H9 (cell line): ENCODE results near the gene STS. TPM values are rescaled to one million over a fixed set of nuclear protein-coding genes. Genes with fewer than 3 reads are reported as not detected.
A peak's percentile ranks its signal among the peaks of the same experiment; 100 is the strongest.

Experiments
- DNase-seq: peaks from one replicate; pipeline ENCODE4 v3.0.0-alpha.2; 2017
- H2AFZ ChIP-seq: one replicate; pipeline ENCODE4 v1.6.1; 2013; ENCODE audit warnings: mild to moderate bottlenecking, low read length, control low read depth, moderate library complexity
- H2AK5ac ChIP-seq: 2 replicates; pipeline ENCODE4 v1.6.1; 2013; ENCODE audit warnings: low read length, control low read depth, mixed read lengths; ENCODE audit not compliant: insufficient read length
- H2BK120ac ChIP-seq: one replicate; pipeline ENCODE4 v1.6.1; 2013; ENCODE audit warnings: low read depth, mild to moderate bottlenecking, low read length, control low read depth, inconsistent platforms; ENCODE audit not compliant: poor library complexity, severe bottlenecking
- H2BK12ac ChIP-seq: 2 replicates; pipeline ENCODE4 v1.6.1; 2013; ENCODE audit warnings: low read length, control low read depth, mixed read lengths, low read depth; ENCODE audit not compliant: insufficient read length
- H2BK15ac ChIP-seq: 2 replicates; pipeline ENCODE4 v1.6.1; 2013; ENCODE audit warnings: low read depth, low read length, control low read depth
- H2BK20ac ChIP-seq: one replicate; pipeline ENCODE4 v1.6.1; 2013; ENCODE audit warnings: low read depth, mild to moderate bottlenecking, low read length, control low read depth, inconsistent platforms; ENCODE audit not compliant: poor library complexity, severe bottlenecking
- H2BK5ac ChIP-seq: 2 replicates; pipeline ENCODE4 v1.6.1; 2013; ENCODE audit warnings: low read length, control low read depth, mixed read lengths; ENCODE audit not compliant: insufficient read length
- H3K14ac ChIP-seq: 2 replicates; pipeline ENCODE4 v1.6.1; 2013; ENCODE audit warnings: low read length, control low read depth; ENCODE audit not compliant: insufficient read depth
- H3K18ac ChIP-seq: 2 replicates; pipeline ENCODE4 v1.6.1; 2013; ENCODE audit warnings: low read depth, mild to moderate bottlenecking, mixed read lengths, low read length, control low read depth; ENCODE audit not compliant: insufficient read length
- H3K23ac ChIP-seq: 2 replicates; pipeline ENCODE4 v1.6.1; 2013; ENCODE audit warnings: low read length, control low read depth, mixed read lengths, low read depth; ENCODE audit not compliant: insufficient read length
- H3K23me2 ChIP-seq: 2 replicates; pipeline ENCODE4 v1.6.1; 2013; ENCODE audit warnings: low read depth, mild to moderate bottlenecking, mixed read lengths, low read length, control low read depth; ENCODE audit not compliant: insufficient read length, poor library complexity, severe bottlenecking
- H3K27ac ChIP-seq: 2 replicates; pipeline ENCODE4 v1.5.1; 2013; ENCODE audit warnings: low read length, control low read depth, mixed read lengths, low read depth; ENCODE audit not compliant: insufficient read length
- H3K27me3 ChIP-seq: 2 replicates; pipeline ENCODE4 v1.6.1; 2013; ENCODE audit warnings: low read length, control low read depth, inconsistent platforms; ENCODE audit not compliant: insufficient read depth
- H3K4ac ChIP-seq: 2 replicates; pipeline ENCODE4 v1.6.1; 2013; ENCODE audit warnings: low read depth, mild to moderate bottlenecking, control low read depth, inconsistent platforms, low read length, moderate library complexity
- H3K4me1 ChIP-seq: 2 replicates; pipeline ENCODE4 v1.6.1; 2013; ENCODE audit warnings: low read length, control low read depth, inconsistent platforms; ENCODE audit not compliant: insufficient read depth
- H3K4me2 ChIP-seq: 2 replicates; pipeline ENCODE4 v1.6.1; 2013; ENCODE audit warnings: low read length, control low read depth, mixed read lengths; ENCODE audit not compliant: insufficient read length, insufficient read depth
- H3K56ac ChIP-seq: 2 replicates; pipeline ENCODE4 v1.6.1; 2013; ENCODE audit warnings: low read depth, mild to moderate bottlenecking, mixed read lengths, low read length, control low read depth; ENCODE audit not compliant: insufficient read length
- H3K79me1 ChIP-seq: 2 replicates; pipeline ENCODE4 v1.6.1; 2013; ENCODE audit warnings: low read depth, mild to moderate bottlenecking, moderate library complexity, low read length, control low read depth, inconsistent platforms; ENCODE audit not compliant: insufficient read depth, poor library complexity, severe bottlenecking
- H3K79me2 ChIP-seq: 2 replicates; pipeline ENCODE4 v1.6.1; 2013; ENCODE audit warnings: low read length, control low read depth, inconsistent platforms; ENCODE audit not compliant: insufficient read depth
- H3K9ac ChIP-seq: 2 replicates; pipeline ENCODE4 v1.6.1; 2013; ENCODE audit warnings: low read length, control low read depth, mixed read lengths; ENCODE audit not compliant: insufficient read length; ENCODE audit errors: extremely low read depth
- H3K9me3 ChIP-seq: one replicate; pipeline ENCODE4 v1.6.1; 2013; ENCODE audit warnings: low read depth, low read length, inconsistent platforms; ENCODE audit not compliant: control insufficient read depth
- H3T11ph ChIP-seq: one replicate; pipeline ENCODE4 v1.6.1; 2013; ENCODE audit warnings: mild to moderate bottlenecking, low read length, control low read depth, inconsistent platforms
- H4K20me1 ChIP-seq: one replicate; pipeline ENCODE4 v1.6.1; 2013; ENCODE audit not compliant: control insufficient read depth, insufficient read length, insufficient read depth
- H4K5ac ChIP-seq: 2 replicates; pipeline ENCODE4 v1.6.1; 2013; ENCODE audit warnings: low read depth, mild to moderate bottlenecking, mixed read lengths, low read length, control low read depth; ENCODE audit not compliant: insufficient read length
- H4K8ac ChIP-seq: replicated peaks from 2 replicates; pipeline ENCODE4 v1.6.1; 2013; ENCODE audit warnings: low read length, control low read depth, mixed read lengths, low read depth; ENCODE audit not compliant: insufficient read length
- H4K91ac ChIP-seq: 2 replicates; pipeline ENCODE4 v1.6.1; 2013; ENCODE audit warnings: low read depth, mild to moderate bottlenecking, moderate library complexity, mixed read lengths, low read length, control low read depth; ENCODE audit not compliant: insufficient read length
- H3K27ac Mint-ChIP-seq, 3 experiments: 2 replicates in 2 of 3; 3 replicates in 1 of 3; pipeline ENCODE4 v1.8.0; 2020 to 2021; ENCODE audit warnings: mixed read lengths in 3 of 3, mild to moderate bottlenecking in 1 of 3, moderate library complexity in 1 of 3
- H3K27me3 Mint-ChIP-seq: 2 replicates; pipeline ENCODE4 v1.8.0; 2021; ENCODE audit warnings: low read depth, mild to moderate bottlenecking, moderate library complexity, mixed read lengths
- H3K36me3 Mint-ChIP-seq, 3 experiments: 2 replicates in 2 of 3; 3 replicates in 1 of 3; pipeline ENCODE4 v1.8.0; 2020 to 2021; ENCODE audit warnings: low read depth in 3 of 3, mixed read lengths in 3 of 3; ENCODE audit not compliant: insufficient read depth in 1 of 3
- H3K4me1 Mint-ChIP-seq, 2 experiments: 2 replicates each; pipeline ENCODE4 v1.8.0; 2020; ENCODE audit warnings: mixed read lengths in 2 of 2
- H3K4me3 Mint-ChIP-seq, 2 experiments: 2 replicates in 1 of 2; 3 replicates in 1 of 2; pipeline ENCODE4 v1.8.0; 2020 to 2021; ENCODE audit warnings: mild to moderate bottlenecking in 2 of 2, mixed read lengths in 2 of 2, moderate library complexity in 1 of 2
- H3K9me3 Mint-ChIP-seq, 2 experiments: 2 replicates in 1 of 2; 3 replicates in 1 of 2; pipeline ENCODE4 v1.8.0; 2020; ENCODE audit warnings: mild to moderate bottlenecking in 2 of 2, mixed read lengths in 2 of 2, moderate library complexity in 1 of 2
- CTCF ChIP-seq: fragments of 200-600 bp; sonication (generic); conservative IDR thresholded peaks from 3 replicates; pipeline ENCODE4 v1.8.0; 2021; ENCODE audit warnings: antibody characterized with exemption, mild to moderate bottlenecking
- WGBS: extraction: QIAGEN DNeasy Blood & Tissue Kit; methylation state at CpG from one replicate; pipeline ENCODE4 v1.1.7; 2013; ENCODE audit warnings: missing lambda C conversion rate, low lambda C conversion rate, mixed read lengths; ENCODE audit not compliant: insufficient read length; ENCODE audit errors: extremely low coverage; 5-methylcytosine and 5-hydroxymethylcytosine counted together
- total RNA-seq: library from RNA; stranded (reverse); gene quantifications from 2 replicates; pipeline ENCODE4 v1.2.1, GENCODE V29; 2021

The STS gene
- total RNA-seq, 1 experiment from 2014 or later = 3.6 TPM

GRCh38 chrX:7192871-7193270 is 45.4 kb downstream of the STS start:
- Histone ChIP-seq H2BK12ac (no peak overlapping the region), H3K4ac (no peak overlapping the region), H3K79me1 (no peaks in the 10 kb centered on the region), H3K27me3 (no peaks in the 10 kb centered on the region), H3K14ac (no peak overlapping the region), H3K18ac (no peak overlapping the region), H2BK120ac (no peak overlapping the region), H3K9me3 (no peaks in the 10 kb centered on the region), H3K9ac (no peak overlapping the region), H4K8ac (no peak overlapping the region), H3K4me1 (peaks cover 2% of the 10 kb centered on the region), H2BK15ac (no peak overlapping the region), H2BK20ac (no peak overlapping the region), H3K56ac (no peak overlapping the region), H3K79me2 (no peaks in the 10 kb centered on the region), H4K91ac (no peak overlapping the region), H2AK5ac (no peak overlapping the region), H3T11ph (no peak overlapping the region), H3K23ac (no peak overlapping the region), H2AFZ (no peak overlapping the region), H2BK5ac (no peak overlapping the region), H3K23me2 (no peaks in the 10 kb centered on the region), H3K27ac (no peak overlapping the region), H4K5ac (no peak overlapping the region), H3K4me2 (no peak overlapping the region), H4K20me1 (peaks cover 2% of the 10 kb centered on the region)
- H3K27ac Mint-ChIP-seq = peak overlapping the region; percentile 3 to 73 (median 25); a peak in 4 of 7 replicates
- TF ChIP-seq CTCF = no peak
- no peak for DNase-seq
- peaks cover 44 to 51% of the 10 kb centered on the region in 2 experiments for H3K4me1 Mint-ChIP-seq
- H3K36me3 Mint-ChIP-seq = peaks cover 3 to 20% (median 10%) of the 10 kb centered on the region in 3 experiments; a peak in 6 of 7 replicates
- H3K27me3 Mint-ChIP-seq = no peaks in the 10 kb centered on the region
- no CpG with 5 or more reads among the region's 7 CpGs for WGBS
- peaks cover 12 to 23% of the 10 kb centered on the region in 2 experiments for H3K9me3 Mint-ChIP-seq
- H3K4me3 Mint-ChIP-seq = no peak overlapping the region
